HG03469 (cell line): ENCODE measurements around the gene LRRC14B.
"Not testable (repeated sequence)": the region's sequence is repeated elsewhere in the genome, so short reads cannot be mapped to it uniquely, and the experiment has no call there.

Experiments used
- ATAC-seq: cut with Tn5 transposase; IDR thresholded peaks from one replicate; pipeline ENCODE4 v1.9.1; 2021; ENCODE audit warnings: mild to moderate bottlenecking, moderate library complexity, moderate number of reproducible peaks; ENCODE audit not compliant: unreplicated experiment

The LRRC14B gene

GRCh38 chr5:159448-160172 is 31.7 kb upstream of the LRRC14B start:
- no peak for ATAC-seq

- ATAC-seq: no peak
Measured at GRCh38 chr5:160173-160510, 31.2 kb upstream of the LRRC14B start.

- ATAC-seq: no peak
Measured at GRCh38 chr5:160921-161802, 30.1 kb upstream of the LRRC14B start.

- no peak for ATAC-seq
Measured at GRCh38 chr5:161803-162110, 29.5 kb upstream of the LRRC14B start.

GRCh38 chr5:162190-162564 is 29.1 kb upstream of the LRRC14B start:
- ATAC-seq: no peak

- ATAC-seq: no peak
Measured at GRCh38 chr5:162565-163337, 28.5 kb upstream of the LRRC14B start.

- no peak for ATAC-seq
Measured at GRCh38 chr5:163338-163620, 28.0 kb upstream of the LRRC14B start.

- ATAC-seq: no peak
Measured at GRCh38 chr5:163841-164240, 27.5 kb upstream of the LRRC14B start.

- ATAC-seq: no peak
Measured at GRCh38 chr5:164244-164643, 27.1 kb upstream of the LRRC14B start.

GRCh38 chr5:164783-165182 is 26.5 kb upstream of the LRRC14B start:
- ATAC-seq: not testable (repeated sequence)

GRCh38 chr5:166441-167372 is 24.6 kb upstream of the LRRC14B start:
- no peak for ATAC-seq

GRCh38 chr5:167511-167910 is 23.8 kb upstream of the LRRC14B start:
- no peak for ATAC-seq

- ATAC-seq: no peak
Measured at GRCh38 chr5:167982-168660, 23.2 kb upstream of the LRRC14B start.

GRCh38 chr5:169071-169727 is 22.1 kb upstream of the LRRC14B start:
- ATAC-seq: no peak

- no peak for ATAC-seq
Measured at GRCh38 chr5:169728-170094, 21.6 kb upstream of the LRRC14B start.

- no peak for ATAC-seq
Measured at GRCh38 chr5:170971-171800, 20.1 kb upstream of the LRRC14B start.

- ATAC-seq: no peak
Measured at GRCh38 chr5:171801-172331, 19.4 kb upstream of the LRRC14B start.

GRCh38 chr5:172421-172820 is 18.9 kb upstream of the LRRC14B start:
- ATAC-seq: no peak

GRCh38 chr5:172841-173251 is 18.4 kb upstream of the LRRC14B start:
- no peak for ATAC-seq
